ENCODE results near the gene PATL2.

- TF ChIP-seq CTCF (conservative IDR thresholded peaks at IDR 0.05; ENCODE audit: low read depth in 2 of 2) (peak; percentile 53 to 79), JUNB (IDR thresholded peaks at IDR 0.05; ENCODE audit: unreplicated experiment) (no peak), CREB1 (CRISPR knock-in tag; IDR thresholded peaks at IDR 0.05; ENCODE audit: low read depth) (no peak), EZH2 (IDR thresholded peaks at IDR 0.05; ENCODE audit: low read depth, unreplicated experiment) (no peak), ZNF114 (CRISPR knock-in tag; IDR thresholded peaks at IDR 0.05) (no peak), EZH2phosphoT487 (IDR thresholded peaks at IDR 0.05; ENCODE audit: unreplicated experiment) (no peak), POLR2AphosphoS5 (IDR thresholded peaks at IDR 0.05; ENCODE audit: low read depth) (no peak), ZNF331 (CRISPR knock-in tag; IDR thresholded peaks at IDR 0.05; ENCODE audit: low read depth) (no peak), ZNF462 (CRISPR knock-in tag; IDR thresholded peaks at IDR 0.05) (no peak), NANOG (IDR thresholded peaks at IDR 0.05; ENCODE audit: borderline replicate concordance) (no peak)
- TF ChIP-seq, protein P1, sequence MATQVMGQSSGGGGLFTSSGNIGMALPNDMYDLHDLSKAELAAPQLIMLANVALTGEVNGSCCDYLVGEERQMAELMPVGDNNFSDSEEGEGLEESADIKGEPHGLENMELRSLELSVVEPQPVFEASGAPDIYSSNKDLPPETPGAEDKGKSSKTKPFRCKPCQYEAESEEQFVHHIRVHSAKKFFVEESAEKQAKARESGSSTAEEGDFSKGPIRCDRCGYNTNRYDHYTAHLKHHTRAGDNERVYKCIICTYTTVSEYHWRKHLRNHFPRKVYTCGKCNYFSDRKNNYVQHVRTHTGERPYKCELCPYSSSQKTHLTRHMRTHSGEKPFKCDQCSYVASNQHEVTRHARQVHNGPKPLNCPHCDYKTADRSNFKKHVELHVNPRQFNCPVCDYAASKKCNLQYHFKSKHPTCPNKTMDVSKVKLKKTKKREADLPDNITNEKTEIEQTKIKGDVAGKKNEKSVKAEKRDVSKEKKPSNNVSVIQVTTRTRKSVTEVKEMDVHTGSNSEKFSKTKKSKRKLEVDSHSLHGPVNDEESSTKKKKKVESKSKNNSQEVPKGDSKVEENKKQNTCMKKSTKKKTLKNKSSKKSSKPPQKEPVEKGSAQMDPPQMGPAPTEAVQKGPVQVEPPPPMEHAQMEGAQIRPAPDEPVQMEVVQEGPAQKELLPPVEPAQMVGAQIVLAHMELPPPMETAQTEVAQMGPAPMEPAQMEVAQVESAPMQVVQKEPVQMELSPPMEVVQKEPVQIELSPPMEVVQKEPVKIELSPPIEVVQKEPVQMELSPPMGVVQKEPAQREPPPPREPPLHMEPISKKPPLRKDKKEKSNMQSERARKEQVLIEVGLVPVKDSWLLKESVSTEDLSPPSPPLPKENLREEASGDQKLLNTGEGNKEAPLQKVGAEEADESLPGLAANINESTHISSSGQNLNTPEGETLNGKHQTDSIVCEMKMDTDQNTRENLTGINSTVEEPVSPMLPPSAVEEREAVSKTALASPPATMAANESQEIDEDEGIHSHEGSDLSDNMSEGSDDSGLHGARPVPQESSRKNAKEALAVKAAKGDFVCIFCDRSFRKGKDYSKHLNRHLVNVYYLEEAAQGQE (IDR thresholded peaks at IDR 0.05; ENCODE audit: unreplicated experiment): no peak
- TF ChIP-seq, protein P2, sequence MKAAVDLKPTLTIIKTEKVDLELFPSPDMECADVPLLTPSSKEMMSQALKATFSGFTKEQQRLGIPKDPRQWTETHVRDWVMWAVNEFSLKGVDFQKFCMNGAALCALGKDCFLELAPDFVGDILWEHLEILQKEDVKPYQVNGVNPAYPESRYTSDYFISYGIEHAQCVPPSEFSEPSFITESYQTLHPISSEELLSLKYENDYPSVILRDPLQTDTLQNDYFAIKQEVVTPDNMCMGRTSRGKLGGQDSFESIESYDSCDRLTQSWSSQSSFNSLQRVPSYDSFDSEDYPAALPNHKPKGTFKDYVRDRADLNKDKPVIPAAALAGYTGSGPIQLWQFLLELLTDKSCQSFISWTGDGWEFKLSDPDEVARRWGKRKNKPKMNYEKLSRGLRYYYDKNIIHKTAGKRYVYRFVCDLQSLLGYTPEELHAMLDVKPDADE (IDR thresholded peaks at IDR 0.05): no peak
Observed at GRCh38 chr15:44738340-44738984, 27.3 kb upstream of the PATL2 start.
